ENCODE results near the gene FASN. TPM values are rescaled to one million over a fixed set of nuclear protein-coding genes. Genes with fewer than 3 reads are reported as not detected.

FASN gene
- total RNA-seq, 1 experiment from 2014 or later = 433 TPM

DNA sequence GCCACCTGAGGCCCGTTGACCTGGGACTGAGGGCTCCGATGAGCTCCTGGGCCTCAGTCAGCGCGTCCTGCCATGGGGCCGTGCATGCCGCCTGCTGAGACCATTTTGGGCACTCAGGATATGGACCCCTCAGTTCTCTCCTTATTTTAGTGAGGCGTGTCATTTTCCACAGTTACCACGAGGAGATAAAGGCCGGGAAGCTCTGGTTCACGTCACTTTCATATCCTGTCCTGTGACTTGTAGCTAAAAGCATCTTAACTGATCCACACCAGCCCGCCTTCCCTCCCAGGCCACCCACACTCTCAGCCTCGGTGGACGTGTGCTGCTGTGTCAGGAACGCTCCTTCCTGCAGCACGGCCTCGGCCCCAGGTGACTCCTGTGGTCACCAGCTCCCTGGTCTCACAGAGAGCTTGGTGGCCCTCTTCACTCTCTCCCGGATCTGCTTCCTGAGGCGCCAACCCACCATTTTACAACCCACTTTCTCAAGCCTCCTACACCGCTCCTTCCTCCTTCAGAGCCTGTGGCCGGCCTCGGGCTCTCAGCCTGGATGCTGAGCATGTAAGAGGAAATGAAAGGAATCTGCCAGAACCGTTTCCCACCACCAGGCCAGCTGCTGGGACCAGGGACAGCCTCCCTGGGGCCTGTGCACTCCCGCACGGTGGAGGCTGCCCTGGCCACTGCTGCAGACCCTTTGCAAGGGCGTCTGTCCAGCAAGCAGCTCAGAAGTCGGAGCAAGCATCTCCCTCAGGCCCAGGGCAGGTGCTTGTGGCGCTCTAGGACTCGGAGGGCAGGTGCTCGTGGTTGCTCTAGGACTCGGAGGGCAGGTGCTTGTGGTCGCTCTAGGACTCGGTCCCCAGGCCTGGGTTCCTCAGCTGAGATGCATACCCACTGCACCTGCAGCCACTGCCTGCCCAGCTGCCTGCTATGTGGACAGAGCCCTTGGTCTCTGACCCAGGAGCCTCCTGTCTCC lies 23.9 kb upstream of the FASN start:
- no peak for DNase-seq
- H2BK12ac ChIP-seq (ENCODE audit: insufficient read length, low read depth, low read length) = no peak overlapping the region
- H3K79me2 ChIP-seq (ENCODE audit: insufficient read depth, low read length) = no peaks in the 10 kb centered on the region
- H3K9me3 Mint-ChIP-seq = no peaks in the 10 kb centered on the region
- no peaks in the 10 kb centered on the region for H3K79me1 ChIP-seq (ENCODE audit: insufficient read depth, low read depth, low read length, poor library complexity, severe bottlenecking)
- H3K4ac ChIP-seq (ENCODE audit: low read depth, low read length) = no peak overlapping the region
- H3K4me1 Mint-ChIP-seq = peaks cover 9 to 27% of the 10 kb centered on the region in 2 experiments
- no peak overlapping the region for H3K56ac ChIP-seq (ENCODE audit: insufficient read length, low read depth, low read length)
- H3K4me1 ChIP-seq (ENCODE audit: insufficient read depth, low read length) = no peaks in the 10 kb centered on the region
- no peaks in the 10 kb centered on the region for H3K9me3 ChIP-seq (ENCODE audit: control insufficient read depth, low read depth, low read length)
- H3K4me3 Mint-ChIP-seq = no peak overlapping the region
- no peak overlapping the region for H2BK120ac ChIP-seq (ENCODE audit: low read depth, low read length, poor library complexity, severe bottlenecking)
- H3K27me3 Mint-ChIP-seq (ENCODE audit: low read depth) = peaks cover 41% of the 10 kb centered on the region
- no peak overlapping the region for H3K23ac ChIP-seq (ENCODE audit: insufficient read length, low read depth, low read length)
- H4K91ac ChIP-seq (ENCODE audit: insufficient read length, low read depth, low read length) = no peak overlapping the region
- no peak overlapping the region for H2BK5ac ChIP-seq (ENCODE audit: insufficient read length, low read length)
- H3K27ac ChIP-seq (ENCODE audit: insufficient read length, low read depth, low read length) = no peak overlapping the region
- no peak overlapping the region for H3K27ac Mint-ChIP-seq
- no peak overlapping the region for H3T11ph ChIP-seq (ENCODE audit: low read length)
- H3K23me2 ChIP-seq (ENCODE audit: insufficient read length, low read depth, low read length, poor library complexity, severe bottlenecking) = no peaks in the 10 kb centered on the region
- H3K4me2 ChIP-seq (ENCODE audit: insufficient read depth, insufficient read length, low read length) = no peak overlapping the region
- TF ChIP-seq CTCF (conservative IDR thresholded peaks at IDR 0.05) = no peak
- no peak overlapping the region for H3K9ac ChIP-seq (ENCODE audit: extremely low read depth, insufficient read length, low read length)
- H4K5ac ChIP-seq (ENCODE audit: insufficient read length, low read depth, low read length) = no peak overlapping the region
- H3K14ac ChIP-seq (ENCODE audit: insufficient read depth, low read length) = no peak overlapping the region; the same call in 1 of the 2 replicates
- no peak overlapping the region for H4K8ac ChIP-seq (replicated peaks; ENCODE audit: insufficient read length, low read depth, low read length)
- H3K18ac ChIP-seq (ENCODE audit: insufficient read length, low read depth, low read length) = no peak overlapping the region
- no peaks in the 10 kb centered on the region; a peak in 1 of 7 replicates for H3K36me3 Mint-ChIP-seq (ENCODE audit: insufficient read depth in 1 of 3, low read depth in 3 of 3)
- no peaks in the 10 kb centered on the region for H4K20me1 ChIP-seq (ENCODE audit: control insufficient read depth, insufficient read depth, insufficient read length)
- WGBS (ENCODE audit: extremely low coverage, insufficient read length, low lambda C conversion rate) = no CpG with 5 or more reads among the region's 32 CpGs
- no peak overlapping the region for H2AK5ac ChIP-seq (ENCODE audit: insufficient read length, low read length)
- H2BK20ac ChIP-seq (ENCODE audit: low read depth, low read length, poor library complexity, severe bottlenecking) = no peak overlapping the region
- no peak overlapping the region for H2AFZ ChIP-seq (ENCODE audit: low read length)
- H3K27me3 ChIP-seq (ENCODE audit: insufficient read depth, low read length) = no peaks in the 10 kb centered on the region
- H2BK15ac ChIP-seq (ENCODE audit: low read depth, low read length) = no peak overlapping the region

Data from H9 (cell line).